ENCODE data around the gene CRYAA.
"Not testable (repeated sequence)": the region's sequence is repeated elsewhere in the genome, so short reads cannot be mapped to it uniquely, and the experiment has no call there.

CRYAA gene

GRCh38 chr21:43168708-43169107 lies at the start of gene CRYAA:
CRYAA (plus strand) TSS chr21:43169008; CDS start chr21:43169100, 92 bp downstream.
- not testable (repeated sequence) for DNase-seq

- DNase-seq, result not testable (repeated sequence)
These were observed 38.7 kb upstream of the CRYAA start for GRCh38 chr21:43130094-43130493.

GRCh38 chr21:43134520-43134919 lies 34.3 kb upstream of the CRYAA start:
- DNase-seq, result not testable (repeated sequence)

GRCh38 chr21:43138944-43139343 lies 29.9 kb upstream of the CRYAA start:
- DNase-seq, result not testable (repeated sequence)

GRCh38 chr21:43141407-43141806 lies 27.4 kb upstream of the CRYAA start:
- DNase-seq, result not testable (repeated sequence)

GRCh38 chr21:43146637-43147036 lies 22.2 kb upstream of the CRYAA start:
- DNase-seq, result not testable (repeated sequence)

- DNase-seq, result not testable (repeated sequence)
These were observed 20.8 kb upstream of the CRYAA start for GRCh38 chr21:43147999-43148398.

GRCh38 chr21:43149344-43149743 lies 19.5 kb upstream of the CRYAA start:
- not testable (repeated sequence) for DNase-seq

GRCh38 chr21:43153601-43154000 lies 15.2 kb upstream of the CRYAA start:
- not testable (repeated sequence) for DNase-seq

GRCh38 chr21:43159279-43160175 lies 9.3 kb upstream of the CRYAA start:
- not testable (repeated sequence) for DNase-seq

GRCh38 chr21:43161826-43162707 lies 6.7 kb upstream of the CRYAA start:
- not testable (repeated sequence) for DNase-seq

- DNase-seq, result not testable (repeated sequence)
These were observed 6.1 kb upstream of the CRYAA start for GRCh38 chr21:43162708-43163205.

GRCh38 chr21:43164823-43165222 lies 4.0 kb upstream of the CRYAA start:
- not testable (repeated sequence) for DNase-seq

- DNase-seq, result not testable (repeated sequence)
These were observed 3.1 kb upstream of the CRYAA start for GRCh38 chr21:43165734-43166133.

GRCh38 chr21:43169230-43169886 lies 550 bp downstream of the CRYAA start:
- not testable (repeated sequence) for DNase-seq

- DNase-seq, result not testable (repeated sequence)
These were observed 1.1 kb downstream of the CRYAA start for GRCh38 chr21:43169891-43170290.

- DNase-seq, result not testable (repeated sequence)
These were observed 4.0 kb downstream of the CRYAA start for GRCh38 chr21:43172812-43173211.

GRCh38 chr21:43173438-43173837 lies 4.6 kb downstream of the CRYAA start:
- not testable (repeated sequence) for DNase-seq

- not testable (repeated sequence) for DNase-seq
These were observed 5.1 kb downstream of the CRYAA start for GRCh38 chr21:43173930-43174329.

GRCh38 chr21:43174998-43175397 lies 6.2 kb downstream of the CRYAA start:
- DNase-seq, result not testable (repeated sequence)

- DNase-seq, result not testable (repeated sequence)
These were observed 7.8 kb downstream of the CRYAA start for GRCh38 chr21:43176621-43177020.

All from NCI-H1930 (cell line).